IMR-90 (cell line): ENCODE results near the gene RAI1. TPM values are rescaled to one million over a fixed set of nuclear protein-coding genes. Genes with fewer than 3 reads are reported as not detected.
A peak's percentile ranks its signal among the peaks of the same experiment; 100 is the strongest.

ENCODE experiments used
- ATAC-seq: fragments of 200-7000 bp; cut with Tn5 transposase; 2 replicates; pipeline ENCODE4 v1.9.1; 2020; ENCODE audit warnings: low read depth, mild to moderate bottlenecking, moderate library complexity
- BruUV-seq: library from RNA; stranded (reverse); fragments of 400-500 nt; replicated peaks from 2 replicates; lab custom pipeline; 2021; lab: Mats Ljungman, UMichigan
- CTCF ChIA-PET: fragments of 300-600 bp; formaldehyde crosslinking; extraction: SDS; loops from one replicate; lab custom pipeline; 2021; ENCODE audit warnings: antibody characterized with exemption; lab: Yijun Ruan, JAX
- POLR2A ChIA-PET: fragments of 300-600 bp; sonication (Branson Sonifier 250); formaldehyde crosslinking; loops from one replicate; lab custom pipeline; 2022; ENCODE audit warnings: antibody characterized with exemption; ENCODE audit not compliant: unreplicated experiment; lab: Charles Lee
- DNase-seq: peaks from one replicate; pipeline ENCODE4 v3.0.0; 2013
- H2AFZ ChIP-seq: replicated peaks from 2 replicates; pipeline ENCODE3; 2013; ENCODE audit warnings: low read length, mild to moderate bottlenecking; ENCODE audit not compliant: poor library complexity
- H2AK5ac ChIP-seq: 2 replicates; pipeline ENCODE4 v1.6.1; 2013; ENCODE audit warnings: low read depth, low read length, inconsistent platforms
- H2AK9ac ChIP-seq: replicated peaks from 2 replicates; pipeline ENCODE3; 2013; ENCODE audit warnings: mild to moderate bottlenecking, low read depth, low read length, moderate library complexity; ENCODE audit not compliant: poor library complexity
- H2BK120ac ChIP-seq: 2 replicates; pipeline ENCODE4 v1.6.1; 2013; ENCODE audit warnings: low read depth, low read length, inconsistent platforms
- H2BK15ac ChIP-seq: 3 replicates; pipeline ENCODE4 v1.6.1; 2013; ENCODE audit warnings: low read depth, low read length, inconsistent platforms
- H2BK20ac ChIP-seq: 2 replicates; pipeline ENCODE4 v1.6.1; 2013; ENCODE audit warnings: low read depth, mild to moderate bottlenecking, inconsistent platforms, low read length, moderate library complexity
- H2BK5ac ChIP-seq: 2 replicates; pipeline ENCODE4 v1.6.1; 2013; ENCODE audit warnings: mild to moderate bottlenecking, low read depth, low read length, inconsistent platforms; ENCODE audit not compliant: poor library complexity, severe bottlenecking
- H3K14ac ChIP-seq: replicated peaks from 2 replicates; pipeline ENCODE4 v1.6.1; 2013; ENCODE audit warnings: low read depth, low read length, inconsistent platforms
- H3K18ac ChIP-seq: 2 replicates; pipeline ENCODE4 v1.6.1; 2013; ENCODE audit warnings: low read depth, low read length, control low read depth
- H3K23ac ChIP-seq: 2 replicates; pipeline ENCODE4 v1.6.1; 2013; ENCODE audit warnings: low read depth, low read length, inconsistent platforms
- H3K27ac ChIP-seq: 2 replicates; pipeline ENCODE4 v1.5.1; 2013; ENCODE audit warnings: mild to moderate bottlenecking, control low read depth, low read length; ENCODE audit not compliant: insufficient read depth
- H3K27me3 ChIP-seq: 2 replicates; pipeline ENCODE4 v1.6.1; 2013; ENCODE audit warnings: low read length; ENCODE audit not compliant: control insufficient read depth, insufficient read depth
- H3K36me3 ChIP-seq: 2 replicates; pipeline ENCODE4 v1.6.1; 2013; ENCODE audit warnings: low read length, mixed read lengths; ENCODE audit not compliant: control insufficient read depth, insufficient read depth
- H3K4ac ChIP-seq: 2 replicates; pipeline ENCODE4 v1.6.1; 2013; ENCODE audit warnings: low read depth, low read length, inconsistent platforms
- H3K4me1 ChIP-seq: 2 replicates; pipeline ENCODE4 v1.6.1; 2013; ENCODE audit warnings: low read length, mixed read lengths; ENCODE audit not compliant: control insufficient read depth, insufficient read depth
- H3K4me2 ChIP-seq: 2 replicates; pipeline ENCODE4 v1.6.1; 2013; ENCODE audit warnings: low read depth, mild to moderate bottlenecking, control low read depth, low read length, moderate library complexity
- H3K4me3 ChIP-seq: 2 replicates; pipeline ENCODE4 v1.5.1; 2013; ENCODE audit warnings: low read depth, mild to moderate bottlenecking, control low read depth, low read length, moderate library complexity; ENCODE audit not compliant: insufficient read depth
- H3K56ac ChIP-seq: 2 replicates; pipeline ENCODE4 v1.6.1; 2013; ENCODE audit warnings: low read length, inconsistent platforms; ENCODE audit not compliant: insufficient read depth; ENCODE audit errors: extremely low read depth
- H3K79me1 ChIP-seq, 2 experiments: 2 replicates each; pipeline ENCODE4 v1.6.1; 2013; ENCODE audit warnings: low read length in 2 of 2, inconsistent platforms in 1 of 2, low read depth in 1 of 2
- H3K9ac ChIP-seq: 2 replicates; pipeline ENCODE4 v1.6.1; 2013; ENCODE audit warnings: low read depth, low read length, control low read depth
- H3K9me1 ChIP-seq: 2 replicates; pipeline ENCODE4 v1.6.1; 2013; ENCODE audit warnings: low read length, inconsistent platforms; ENCODE audit not compliant: insufficient read depth
- H3K9me3 ChIP-seq: 2 replicates; pipeline ENCODE4 v1.6.1; 2013; ENCODE audit warnings: low read length; ENCODE audit not compliant: control insufficient read depth, insufficient read depth
- H4K20me1 ChIP-seq: 2 replicates; pipeline ENCODE4 v1.6.1; 2013; ENCODE audit warnings: low read length, inconsistent platforms; ENCODE audit not compliant: insufficient read depth
- H4K5ac ChIP-seq: 2 replicates; pipeline ENCODE4 v1.6.1; 2013; ENCODE audit warnings: mild to moderate bottlenecking, low read depth, low read length, control low read depth
- H4K8ac ChIP-seq, 2 experiments: 2 replicates each; pipeline ENCODE4 v1.6.1; 2013; ENCODE audit warnings: low read depth in 2 of 2, low read length in 2 of 2, control low read depth in 1 of 2, inconsistent platforms in 1 of 2
- H4K91ac ChIP-seq: 2 replicates; pipeline ENCODE4 v1.6.1; 2013; ENCODE audit warnings: low read depth, low read length, inconsistent platforms; ENCODE audit not compliant: insufficient read depth
- RCOR1 ChIP-seq: IDR thresholded peaks from 2 replicates; pipeline ENCODE4 v1.6.1; 2012; ENCODE audit warnings: mild to moderate bottlenecking, low read length, improper control_type of control experiment; ENCODE audit not compliant: insufficient replicate concordance
- WGBS, 2 experiments: methylation state at CpG; one replicate each; pipeline versions ENCODE4 v1.1.5 to v1.1.7; 2013; ENCODE audit warnings: missing lambda C conversion rate in 2 of 2; ENCODE audit not compliant: insufficient read length in 1 of 2; ENCODE audit errors: extremely low coverage in 2 of 2; 5-methylcytosine and 5-hydroxymethylcytosine counted together
- dilution Hi-C: fragments of 300-500 bp; cut with HindIII; formaldehyde crosslinking; loops from one replicate; pipeline ENCODE4 v1.14.3; 2018; ENCODE audit warnings: low sequenced_read_pairs; ENCODE audit not compliant: unreplicated experiment
- in situ Hi-C: fragments of 300-500 bp; cut with MboI; formaldehyde crosslinking; loops from 3 replicates; pipeline ENCODE4 v1.14.3; 2019; ENCODE audit warnings: low sequenced_read_pairs, inconsistent platforms, mixed read lengths
- intact Hi-C: fragments of 100-400 bp; cut with micrococcal nuclease; formaldehyde crosslinking; loops from 2 replicates; pipeline ENCODE4 v1.10.0; 2022
- polyA plus RNA-seq, 3 experiments: library from polyadenylated mRNA; depleted of rRNA; stranded (reverse); fragments of >200 nt; gene quantifications; 2 replicates each; pipeline ENCODE4 v1.2.3, GENCODE V29; 2012; ENCODE audit warnings: low replicate concordance in 1 of 3
- total RNA-seq: library from RNA; depleted of rRNA; stranded (reverse); fragments of >200 nt; gene quantifications from 2 replicates; pipeline ENCODE4 v1.2.3, GENCODE V29; 2012

RAI1 gene
- total and polyA plus RNA-seq, 2 of the 4 experiments (the other 2 are of a cell fraction), result 1.8 to 10.5 TPM

DNA sequence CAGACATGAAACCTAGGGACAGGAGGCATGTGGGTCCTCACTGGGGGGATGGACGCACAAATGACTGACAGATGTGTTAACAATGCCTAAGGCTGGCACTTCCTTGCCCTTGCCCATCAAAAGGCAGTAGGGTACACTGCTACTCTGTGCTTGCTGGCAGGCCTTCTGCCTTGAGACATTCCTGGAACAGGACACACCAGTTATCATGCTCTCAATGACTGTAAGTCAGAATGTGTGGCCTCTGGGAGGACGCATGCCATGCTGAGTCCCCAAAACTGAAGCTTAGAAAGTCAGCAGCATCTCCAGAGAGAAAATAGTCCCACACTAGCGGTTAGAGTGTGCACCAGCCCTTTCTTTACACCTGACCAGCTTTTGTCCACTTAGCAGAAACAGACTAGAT, 171.7 kb downstream of the RAI1 start:
- no peaks in the 10 kb centered on the region for H3K79me1 ChIP-seq
- ChIA-PET POLR2A (no interaction called here), CTCF (no interaction called here)
- peak overlapping the region; percentile 64 for H3K23ac ChIP-seq
- peaks cover 14% of the 10 kb centered on the region; the same call in 1 of the 2 replicates for H3K4me1 ChIP-seq
- 0 out of 2 replicates have a peak overlapping the region, but pooled peaks have one; percentile 46 for H3K14ac ChIP-seq
- BruUV-seq, result no TSS peak
- H4K91ac ChIP-seq, result no peak overlapping the region
- H3K27ac ChIP-seq, result no peak overlapping the region
- H2BK20ac ChIP-seq, result no peak overlapping the region
- no peaks in the 10 kb centered on the region for H3K9me3 ChIP-seq
- peaks cover 3% of the 10 kb centered on the region; the same call in 1 of the 2 replicates for H3K36me3 ChIP-seq
- no peak overlapping the region for H2AFZ ChIP-seq
- 96% methylated on average over 3 of the region's 3 CpGs; no CpG with 5 or more reads in 1 of the 2 experiments for WGBS, 2 experiments
- H2AK9ac ChIP-seq, result no peak overlapping the region
- H3K4ac ChIP-seq, result no peak overlapping the region
- no peaks in the 10 kb centered on the region for H3K27me3 ChIP-seq
- in situ Hi-C loops, result no loop called here
- H4K8ac ChIP-seq, result no peak overlapping the region
- H2BK5ac ChIP-seq, result no peak overlapping the region
- H4K20me1 ChIP-seq, result no peaks in the 10 kb centered on the region
- no peak overlapping the region for H4K5ac ChIP-seq
- H2BK120ac ChIP-seq, result no peak overlapping the region; the same call in 1 of the 2 replicates
- H3K4me3 ChIP-seq, result no peak overlapping the region
- ATAC-seq (no peak), DNase-seq (no peak)
- no peak overlapping the region for H2BK15ac ChIP-seq
- TF ChIP-seq RCOR1, result no peak
- H3K4me2 ChIP-seq, result no peak overlapping the region
- intact Hi-C loops, result no loop called here
- no peak overlapping the region for H3K56ac ChIP-seq
- H3K9me1 ChIP-seq, result peaks cover 10% of the 10 kb centered on the region
- H2AK5ac ChIP-seq, result peak overlapping the region; percentile 54; the same call in 1 of the 2 replicates
- dilution Hi-C loops, result no loop called here
- no peak overlapping the region for H3K9ac ChIP-seq
- no peak overlapping the region for H3K18ac ChIP-seq
